Esophagus squamous epithelium (tissue), 4 donors: ENCODE results near the gene FOXP1.

Experiments
- POLR2A ChIP-seq, 4 donors: fragments of 450-650 bp; IDR thresholded peaks; one replicate each; pipeline ENCODE4 v1.6.1; 2017; ENCODE audit warnings: antibody characterized with exemption in 4 of 4, mild to moderate bottlenecking in 4 of 4, moderate library complexity in 3 of 4
- TF ChIP-seq, protein P1 (sequence below), 6 experiments: fragments of 450-650 bp in 4 of 6; fragments of 200-600 bp in 2 of 6; sonication (generic) in 2 of 6; IDR thresholded peaks; one replicate each; pipeline ENCODE4 v1.5.1; 2016 to 2019; ENCODE audit warnings: antibody characterized with exemption in 6 of 6, mild to moderate bottlenecking in 4 of 6, moderate library complexity in 4 of 6

DNA sequence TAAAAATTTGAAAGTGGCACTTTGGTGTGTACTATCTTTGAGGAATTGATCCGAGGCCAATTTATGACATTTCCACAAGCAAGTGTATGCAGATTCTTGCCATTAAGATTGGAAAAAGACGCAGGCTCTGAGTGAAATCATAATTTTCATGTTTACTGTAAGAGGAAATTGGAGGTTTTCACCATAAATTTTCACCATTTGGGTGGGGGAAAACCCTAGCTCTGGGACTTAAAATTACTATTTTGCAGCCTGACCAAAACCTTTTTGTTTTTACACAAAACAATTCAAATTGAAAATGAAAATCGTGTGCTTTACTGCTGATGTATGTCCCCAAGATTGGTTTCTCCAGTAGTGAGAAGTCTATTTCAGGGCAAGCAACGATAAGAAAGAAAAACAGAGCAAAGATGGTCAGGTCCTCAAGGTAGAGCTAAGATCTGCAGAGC is 282.6 kb downstream of the FOXP1 start:
- no peak for TF ChIP-seq POLR2A (IDR thresholded peaks at IDR 0.05)
- TF ChIP-seq, protein P1, sequence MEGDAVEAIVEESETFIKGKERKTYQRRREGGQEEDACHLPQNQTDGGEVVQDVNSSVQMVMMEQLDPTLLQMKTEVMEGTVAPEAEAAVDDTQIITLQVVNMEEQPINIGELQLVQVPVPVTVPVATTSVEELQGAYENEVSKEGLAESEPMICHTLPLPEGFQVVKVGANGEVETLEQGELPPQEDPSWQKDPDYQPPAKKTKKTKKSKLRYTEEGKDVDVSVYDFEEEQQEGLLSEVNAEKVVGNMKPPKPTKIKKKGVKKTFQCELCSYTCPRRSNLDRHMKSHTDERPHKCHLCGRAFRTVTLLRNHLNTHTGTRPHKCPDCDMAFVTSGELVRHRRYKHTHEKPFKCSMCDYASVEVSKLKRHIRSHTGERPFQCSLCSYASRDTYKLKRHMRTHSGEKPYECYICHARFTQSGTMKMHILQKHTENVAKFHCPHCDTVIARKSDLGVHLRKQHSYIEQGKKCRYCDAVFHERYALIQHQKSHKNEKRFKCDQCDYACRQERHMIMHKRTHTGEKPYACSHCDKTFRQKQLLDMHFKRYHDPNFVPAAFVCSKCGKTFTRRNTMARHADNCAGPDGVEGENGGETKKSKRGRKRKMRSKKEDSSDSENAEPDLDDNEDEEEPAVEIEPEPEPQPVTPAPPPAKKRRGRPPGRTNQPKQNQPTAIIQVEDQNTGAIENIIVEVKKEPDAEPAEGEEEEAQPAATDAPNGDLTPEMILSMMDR (IDR thresholded peaks at IDR 0.05): no peak
